Mesothelial cell of epicardium (in vitro differentiated cells): Measurements from ENCODE around the gene IRAK1BP1. TPM values are rescaled to one million over a fixed set of nuclear protein-coding genes. Genes with fewer than 3 reads are reported as not detected.
"Not testable (repeated sequence)": the region's sequence is repeated elsewhere in the genome, so short reads cannot be mapped to it uniquely, and the experiment has no call there.

ENCODE experiments used
- DNase-seq, 2 experiments: peaks; one replicate each; pipeline ENCODE4 v3.0.0; 2021; ENCODE audit warnings: low spot score in 2 of 2; ENCODE audit not compliant: unreplicated experiment in 2 of 2
- H3K27ac Mint-ChIP-seq: 2 replicates; pipeline ENCODE4 v1.8.0; 2021; ENCODE audit warnings: mixed read lengths
- H3K27me3 Mint-ChIP-seq: 2 replicates; pipeline ENCODE4 v1.8.0; 2021; ENCODE audit warnings: low read depth, mixed read lengths
- H3K36me3 Mint-ChIP-seq: 2 replicates; pipeline ENCODE4 v1.8.0; 2021; ENCODE audit warnings: mixed read lengths
- H3K4me1 Mint-ChIP-seq: 2 replicates; pipeline ENCODE4 v1.8.0; 2021; ENCODE audit warnings: mixed read lengths
- H3K4me3 Mint-ChIP-seq: 2 replicates; pipeline ENCODE4 v1.8.0; 2021; ENCODE audit warnings: mild to moderate bottlenecking, moderate library complexity, mixed read lengths
- H3K9me3 Mint-ChIP-seq: 2 replicates; pipeline ENCODE4 v1.8.0; 2021; ENCODE audit warnings: mixed read lengths
- total RNA-seq: library from RNA; stranded (reverse); gene quantifications from 3 replicates; pipeline ENCODE4 v1.2.1, GENCODE V29; 2021
- TF ChIP-seq, protein P1 (sequence below): fragments of 200-600 bp; sonication (generic); IDR thresholded peaks from one replicate; pipeline ENCODE4 v1.5.0; 2021; ENCODE audit warnings: antibody characterized with exemption; ENCODE audit not compliant: unreplicated experiment

IRAK1BP1 gene
- total RNA-seq, 1 donor from 2014 or later, result 7.8 TPM

DNA sequence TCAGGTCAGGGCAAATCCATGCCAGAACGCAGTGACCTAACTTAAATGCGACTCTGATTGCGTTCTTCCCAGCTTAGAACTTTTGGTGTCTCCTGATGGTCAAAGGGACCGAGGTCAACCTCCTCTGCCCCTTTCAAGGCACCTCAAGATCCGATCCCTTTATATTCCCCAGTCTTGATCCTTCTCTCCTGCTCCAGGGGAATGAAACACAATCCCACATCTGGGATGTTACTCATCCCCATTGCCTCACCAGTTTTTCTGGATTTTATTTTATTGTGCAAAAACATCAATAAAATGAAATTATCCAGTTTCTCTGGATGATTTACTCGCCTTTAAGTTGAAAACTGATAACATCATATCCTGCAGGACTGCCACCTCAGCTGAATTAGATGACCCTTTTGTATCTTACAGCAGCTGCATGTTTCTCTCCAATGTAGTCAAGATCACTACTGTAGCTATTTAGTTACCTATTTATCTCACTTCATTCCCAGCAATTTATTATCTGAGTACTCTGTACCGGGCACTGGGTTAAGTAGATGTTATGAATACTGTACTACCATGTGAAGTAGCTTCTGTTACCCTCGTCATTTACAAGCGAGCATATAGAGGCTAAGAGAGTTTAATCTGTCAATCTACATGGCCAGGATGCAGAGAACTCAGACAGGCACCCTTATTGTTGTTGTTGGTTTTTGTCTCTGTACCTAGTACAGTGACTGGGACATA, 44.0 kb downstream of the IRAK1BP1 start:
- peak overlapping the region; percentile 71 for H3K4me3 Mint-ChIP-seq
- peaks cover 2% of the 10 kb centered on the region for H3K36me3 Mint-ChIP-seq
- H3K27me3 Mint-ChIP-seq, result peaks cover 12% of the 10 kb centered on the region
- TF ChIP-seq, protein P1, sequence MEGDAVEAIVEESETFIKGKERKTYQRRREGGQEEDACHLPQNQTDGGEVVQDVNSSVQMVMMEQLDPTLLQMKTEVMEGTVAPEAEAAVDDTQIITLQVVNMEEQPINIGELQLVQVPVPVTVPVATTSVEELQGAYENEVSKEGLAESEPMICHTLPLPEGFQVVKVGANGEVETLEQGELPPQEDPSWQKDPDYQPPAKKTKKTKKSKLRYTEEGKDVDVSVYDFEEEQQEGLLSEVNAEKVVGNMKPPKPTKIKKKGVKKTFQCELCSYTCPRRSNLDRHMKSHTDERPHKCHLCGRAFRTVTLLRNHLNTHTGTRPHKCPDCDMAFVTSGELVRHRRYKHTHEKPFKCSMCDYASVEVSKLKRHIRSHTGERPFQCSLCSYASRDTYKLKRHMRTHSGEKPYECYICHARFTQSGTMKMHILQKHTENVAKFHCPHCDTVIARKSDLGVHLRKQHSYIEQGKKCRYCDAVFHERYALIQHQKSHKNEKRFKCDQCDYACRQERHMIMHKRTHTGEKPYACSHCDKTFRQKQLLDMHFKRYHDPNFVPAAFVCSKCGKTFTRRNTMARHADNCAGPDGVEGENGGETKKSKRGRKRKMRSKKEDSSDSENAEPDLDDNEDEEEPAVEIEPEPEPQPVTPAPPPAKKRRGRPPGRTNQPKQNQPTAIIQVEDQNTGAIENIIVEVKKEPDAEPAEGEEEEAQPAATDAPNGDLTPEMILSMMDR, result no peak
- DNase-seq, result no peak
- H3K9me3 Mint-ChIP-seq, result peaks cover 8% of the 10 kb centered on the region
- H3K27ac Mint-ChIP-seq, result no peak overlapping the region
- H3K4me1 Mint-ChIP-seq, result peaks cover 20% of the 10 kb centered on the region

DNA sequence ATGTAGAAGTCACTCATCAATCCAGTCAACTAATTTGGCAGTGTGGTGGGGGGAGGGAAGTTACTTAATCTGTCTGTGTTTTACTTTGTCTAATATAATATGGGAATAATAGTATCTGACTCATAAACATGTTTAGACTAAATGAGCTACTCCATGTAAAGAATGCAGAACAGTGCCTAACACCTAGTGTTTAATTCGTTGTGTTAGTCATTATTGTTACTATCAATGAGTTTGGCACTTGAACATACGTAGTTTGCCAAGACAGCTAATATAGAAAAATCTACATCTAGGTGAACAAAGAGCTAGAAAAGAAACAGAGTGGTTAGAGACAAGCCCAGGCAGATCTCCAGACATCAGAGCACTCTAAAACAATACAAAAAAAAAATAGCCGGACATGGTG, 49.1 kb downstream of the IRAK1BP1 start:
- peaks cover 20% of the 10 kb centered on the region for H3K36me3 Mint-ChIP-seq
- H3K4me3 Mint-ChIP-seq, result no peak overlapping the region
- no peak overlapping the region for H3K27ac Mint-ChIP-seq
- TF ChIP-seq, protein P1, result no peak
- H3K4me1 Mint-ChIP-seq, result peaks cover under 1% of the 10 kb centered on the region
- no peak for DNase-seq
- H3K9me3 Mint-ChIP-seq, result peaks cover 43% of the 10 kb centered on the region
- peaks cover under 1% of the 10 kb centered on the region for H3K27me3 Mint-ChIP-seq

DNA sequence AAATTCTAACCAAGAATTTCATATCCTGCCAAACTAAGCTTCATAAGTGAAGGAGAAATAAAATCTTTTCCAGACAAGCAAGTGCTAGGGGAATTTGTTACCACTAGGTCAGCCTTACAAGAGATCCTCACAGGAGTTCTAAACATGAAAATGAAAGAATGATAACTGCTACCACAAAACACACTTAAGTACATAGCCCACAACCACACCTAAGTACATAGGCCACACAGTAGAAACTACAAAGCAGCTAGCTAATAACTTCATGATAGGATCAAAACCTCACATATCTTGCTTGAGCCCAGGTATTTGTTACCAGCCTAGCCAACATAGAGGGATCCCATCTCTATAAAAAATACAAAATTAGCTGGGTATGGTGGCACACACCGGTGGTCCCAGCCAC, 50.4 kb downstream of the IRAK1BP1 start:
- TF ChIP-seq, protein P1, result no peak
- Mint-ChIP-seq H3K27ac (no peak overlapping the region), H3K4me3 (no peak overlapping the region), H3K36me3 (peaks cover 20% of the 10 kb centered on the region), H3K9me3 (peaks cover 51% of the 10 kb centered on the region), H3K27me3 (no peaks in the 10 kb centered on the region), H3K4me1 (no peaks in the 10 kb centered on the region)
- no peak for DNase-seq

DNA sequence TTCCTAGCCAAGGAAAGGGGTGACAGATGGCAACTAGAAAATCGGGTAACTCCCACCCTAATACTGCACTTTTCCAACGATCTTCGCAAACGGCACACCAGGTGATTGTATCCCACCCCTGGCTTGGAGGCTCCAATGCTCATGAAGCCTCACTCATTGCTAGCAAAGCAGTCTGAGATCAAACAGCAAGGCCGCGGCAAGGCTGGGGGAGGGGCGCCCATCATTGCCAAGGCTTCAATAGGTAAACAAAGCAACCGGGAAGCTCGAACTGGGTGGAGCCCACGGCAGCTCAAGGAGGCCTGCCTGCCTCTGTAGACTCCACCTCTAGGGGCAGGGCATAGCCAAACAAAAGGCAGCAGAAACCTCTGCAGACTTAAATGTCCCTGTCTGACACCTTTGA, 53.8 kb downstream of the IRAK1BP1 start:
- Mint-ChIP-seq H3K36me3 (peaks cover 20% of the 10 kb centered on the region), H3K9me3 (peaks cover 74% of the 10 kb centered on the region)
- not testable (repeated sequence) for H3K27me3 Mint-ChIP-seq, H3K4me1 Mint-ChIP-seq, H3K27ac Mint-ChIP-seq, H3K4me3 Mint-ChIP-seq, DNase-seq

DNA sequence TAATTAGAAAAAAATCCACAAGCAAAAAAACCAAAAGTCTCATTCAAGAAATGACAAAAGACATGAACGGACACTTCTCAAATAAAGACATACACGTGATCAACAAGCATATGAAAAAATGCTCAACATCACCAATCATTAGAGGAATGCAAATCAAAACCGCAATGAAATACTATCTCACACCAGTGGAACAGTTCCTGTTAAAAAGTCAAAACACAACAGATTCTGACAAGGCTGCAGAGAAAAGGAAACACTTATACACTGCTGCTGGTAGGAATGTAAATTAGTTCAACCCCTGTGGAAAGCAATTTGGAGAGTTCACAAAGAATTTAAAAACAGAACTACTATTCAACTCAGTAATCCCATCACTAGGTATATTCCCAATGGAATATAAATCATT, 58.0 kb downstream of the IRAK1BP1 start:
- no peaks in the 10 kb centered on the region for H3K4me1 Mint-ChIP-seq
- H3K27me3 Mint-ChIP-seq, result no peaks in the 10 kb centered on the region
- no peak overlapping the region for H3K27ac Mint-ChIP-seq
- TF ChIP-seq, protein P1, result no peak
- H3K36me3 Mint-ChIP-seq, result peaks cover 6% of the 10 kb centered on the region
- no peak for DNase-seq
- H3K9me3 Mint-ChIP-seq, result peaks cover 79% of the 10 kb centered on the region
- H3K4me3 Mint-ChIP-seq, result no peak overlapping the region

DNA sequence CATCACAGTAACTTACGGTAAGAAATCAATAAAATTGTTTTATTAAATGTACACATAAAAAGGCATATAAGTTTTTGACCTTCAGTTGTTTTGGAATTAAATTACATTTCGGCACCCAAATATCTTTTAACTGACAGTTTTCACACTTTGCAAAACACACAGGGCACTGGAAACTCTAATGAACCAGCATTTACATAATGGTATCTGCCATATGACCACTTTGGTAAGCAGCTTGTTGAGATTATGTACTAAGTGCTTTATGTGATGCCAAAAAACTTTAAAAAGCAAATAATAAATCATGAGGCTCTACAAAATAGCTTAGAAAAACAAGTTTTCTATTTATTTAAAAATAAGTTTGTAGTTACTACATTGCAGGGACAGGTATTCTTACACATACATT, 68.2 kb downstream of the IRAK1BP1 start:
- TF ChIP-seq, protein P1, result no peak
- no peak for DNase-seq
- H3K4me1 Mint-ChIP-seq, result no peaks in the 10 kb centered on the region
- peaks cover 13% of the 10 kb centered on the region for H3K9me3 Mint-ChIP-seq
- H3K27me3 Mint-ChIP-seq, result no peaks in the 10 kb centered on the region
- no peak overlapping the region for H3K27ac Mint-ChIP-seq
- peaks cover 26% of the 10 kb centered on the region for H3K36me3 Mint-ChIP-seq
- H3K4me3 Mint-ChIP-seq, result no peak overlapping the region
